SK-N-SH (cell line): ENCODE data around the gene FCMR. TPM values are rescaled to one million over a fixed set of nuclear protein-coding genes. Genes with fewer than 3 reads are reported as not detected.

ENCODE experiments used
- CTCF ChIA-PET: fragments of 300-600, 350-600 bp; formaldehyde crosslinking; extraction: SDS; loops from one replicate; lab custom pipeline; 2021; lab: Yijun Ruan, JAX
- POLR2A ChIA-PET: fragments of 350-600 bp; sonication (Branson Sonifier 250); formaldehyde crosslinking; extraction: SDS; loops from one replicate; lab custom pipeline; 2020; ENCODE audit warnings: antibody characterized with exemption, inconsistent platforms; lab: Yijun Ruan, JAX
- DNase-seq: peaks from one replicate; pipeline ENCODE4 v3.0.0; 2012
- H2AFZ ChIP-seq: fragments of 200-600 bp; sonication (generic); 2 replicates; pipeline ENCODE4 v1.8.1; 2016; ENCODE audit warnings: antibody characterized with exemption, mild to moderate bottlenecking, low read depth
- H3F3A ChIP-seq: fragments of 200-600 bp; sonication (generic); replicated peaks from 2 replicates; pipeline ENCODE3; 2016; ENCODE audit warnings: antibody characterized with exemption, mild to moderate bottlenecking; ENCODE audit not compliant: insufficient read depth
- H3K27ac ChIP-seq, 2 experiments: fragments of 200-500 bp in 1 of 2; fragments of 200-600 bp in 1 of 2; sonication (Bioruptor generic) in 1 of 2; sonication (generic), shearing (Covaris generic) in 1 of 2; 2 replicates each; pipeline versions ENCODE4 v1.5.1 to v1.6.1; 2014 to 2016; ENCODE audit warnings: low read depth in 2 of 2, inconsistent platforms in 1 of 2, low read length in 1 of 2, mild to moderate bottlenecking in 1 of 2, mixed read lengths in 1 of 2
- H3K27me3 ChIP-seq: fragments of 200-600 bp; sonication (generic), shearing (Covaris generic); 2 replicates; pipeline ENCODE4 v1.6.1; 2016; ENCODE audit warnings: mixed run types; ENCODE audit not compliant: insufficient read depth
- H3K36me3 ChIP-seq, 2 experiments: fragments of 200-500 bp in 1 of 2; fragments of 200-600 bp in 1 of 2; sonication (Bioruptor generic) in 1 of 2; sonication (generic) in 1 of 2; replicated peaks in 1 of 2; 2 replicates each; pipeline versions ENCODE3 to v1.5.1; 2014 to 2016; ENCODE audit warnings: low read length in 1 of 2, mild to moderate bottlenecking in 1 of 2; ENCODE audit not compliant: insufficient read depth in 2 of 2, control insufficient read depth in 1 of 2
- H3K4me1 ChIP-seq, 2 experiments: fragments of 200-500 bp in 1 of 2; fragments of 200-600 bp in 1 of 2; sonication (Bioruptor generic) in 1 of 2; sonication (generic), shearing (Covaris generic) in 1 of 2; 2 replicates each; pipeline versions ENCODE4 v1.5.1 to v1.6.1; 2014 to 2016; ENCODE audit warnings: low read depth in 1 of 2, low read length in 1 of 2, mixed run types in 1 of 2; ENCODE audit not compliant: insufficient read depth in 2 of 2, control insufficient read depth in 1 of 2
- H3K4me2 ChIP-seq: fragments of 200-600 bp; sonication (generic), shearing (Covaris generic); 2 replicates; pipeline ENCODE4 v1.6.1; 2017; ENCODE audit warnings: mixed run types
- H3K4me3 ChIP-seq, 2 experiments: fragments of 200-500 bp in 1 of 2; fragments of 200-600 bp in 1 of 2; sonication (Bioruptor generic) in 1 of 2; sonication (generic), shearing (Covaris generic) in 1 of 2; 2 replicates each; pipeline versions ENCODE4 v1.5.1 to v1.8.1; 2014 to 2016; ENCODE audit warnings: low read depth in 2 of 2, inconsistent platforms in 1 of 2, low read length in 1 of 2, mild to moderate bottlenecking in 1 of 2, mixed read lengths in 1 of 2, moderate library complexity in 1 of 2
- H3K79me2 ChIP-seq: fragments of 200-600 bp; sonication (generic); 2 replicates; pipeline ENCODE4 v1.8.1; 2017; ENCODE audit warnings: mild to moderate bottlenecking; ENCODE audit not compliant: insufficient read depth
- H3K9ac ChIP-seq: fragments of 200-600 bp; sonication (generic); 2 replicates; pipeline ENCODE4 v1.6.1; 2017; ENCODE audit warnings: mixed run types
- H3K9me2 ChIP-seq: fragments of 200-600 bp; sonication (generic); 2 replicates; pipeline ENCODE4 v1.6.1; 2017; ENCODE audit warnings: mixed run types
- H3K9me3 ChIP-seq: fragments of 200-600 bp; sonication (generic); 2 replicates; pipeline ENCODE4 v1.6.1; 2017; ENCODE audit warnings: mixed run types, mild to moderate bottlenecking, moderate library complexity
- H4K20me1 ChIP-seq: fragments of 200-600 bp; sonication (generic); 2 replicates; pipeline ENCODE4 v1.6.1; 2017; ENCODE audit warnings: mild to moderate bottlenecking, mixed run types; ENCODE audit not compliant: insufficient read depth
- CHD2 ChIP-seq: fragments of 150-350 bp; IDR thresholded peaks from 2 replicates; pipeline ENCODE4 v1.6.1; 2018; ENCODE audit warnings: low read length; ENCODE audit not compliant: partially characterized antibody
- EZH2phosphoT487 ChIP-seq: fragments of 200-600 bp; sonication (generic); IDR thresholded peaks from 2 replicates; pipeline ENCODE4 v1.6.1; 2017; ENCODE audit warnings: low read depth, mixed run types, mild to moderate bottlenecking, antibody characterized with exemption, moderate library complexity, borderline replicate concordance
- FOXM1 ChIP-seq: IDR thresholded peaks from 2 replicates; pipeline ENCODE4 v1.4.0; 2012; ENCODE audit warnings: low read depth, mild to moderate bottlenecking
- GATA2 ChIP-seq: sonication (generic); formaldehyde crosslinking; IDR thresholded peaks from 2 replicates; pipeline ENCODE4 v1.5.0; 2020; ENCODE audit warnings: mild to moderate bottlenecking, missing genetic modification reagents
- NFIC ChIP-seq: IDR thresholded peaks from 2 replicates; pipeline ENCODE4 v1.4.0; 2012; ENCODE audit warnings: borderline replicate concordance
- RXRA ChIP-seq: IDR thresholded peaks from 2 replicates; pipeline ENCODE4 v1.4.0; 2012; ENCODE audit warnings: low read depth, mild to moderate bottlenecking, borderline replicate concordance
- SIN3A ChIP-seq: IDR thresholded peaks from 2 replicates; pipeline ENCODE4 v1.6.1; 2012; ENCODE audit warnings: low read depth, mild to moderate bottlenecking, low read length, moderate library complexity, borderline replicate concordance
- SMC3 ChIP-seq: IDR thresholded peaks from 2 replicates; pipeline ENCODE4 v1.6.1; 2012; ENCODE audit warnings: low read depth, low read length, improper control_type of control experiment
- TAF1 ChIP-seq: IDR thresholded peaks from 2 replicates; pipeline ENCODE4 v1.6.1; 2012; ENCODE audit warnings: low read depth, mild to moderate bottlenecking, low read length, moderate library complexity, borderline replicate concordance
- WGBS: methylation state at CpG from one replicate; pipeline ENCODE4 v1.1.6; 2017; ENCODE audit warnings: low lambda C conversion rate; 5-methylcytosine and 5-hydroxymethylcytosine counted together
- polyA plus RNA-seq, 3 experiments: library from polyadenylated mRNA; depleted of rRNA; stranded (reverse); fragments of >200 nt; gene quantifications; 2 replicates each; pipeline ENCODE4 v1.2.3, GENCODE V29; 2012
- TF ChIP-seq, protein P1 (sequence below): fragments of 200-600 bp; sonication (generic); IDR thresholded peaks from 2 replicates; pipeline ENCODE4 v1.6.1; 2017; ENCODE audit warnings: antibody characterized with exemption, mild to moderate bottlenecking, moderate library complexity
- TF ChIP-seq, protein P2 (sequence below): IDR thresholded peaks from 2 replicates; pipeline ENCODE4 v1.4.0; 2012; ENCODE audit warnings: low read depth
- TF ChIP-seq, protein P3 (sequence below): IDR thresholded peaks from 2 replicates; pipeline ENCODE4 v1.4.0; 2012; ENCODE audit warnings: low read depth, borderline replicate concordance

Gene FCMR
- polyA plus RNA-seq, 1 of the 3 experiments (the other 2 are of a cell fraction): 0.15 TPM

GRCh38 chr1:206872139-206872538 lies 49.6 kb downstream of the FCMR start (continued):
- no peak for TF ChIP-seq CHD2
- TF ChIP-seq RXRA: no peak
- TF ChIP-seq, protein P1, sequence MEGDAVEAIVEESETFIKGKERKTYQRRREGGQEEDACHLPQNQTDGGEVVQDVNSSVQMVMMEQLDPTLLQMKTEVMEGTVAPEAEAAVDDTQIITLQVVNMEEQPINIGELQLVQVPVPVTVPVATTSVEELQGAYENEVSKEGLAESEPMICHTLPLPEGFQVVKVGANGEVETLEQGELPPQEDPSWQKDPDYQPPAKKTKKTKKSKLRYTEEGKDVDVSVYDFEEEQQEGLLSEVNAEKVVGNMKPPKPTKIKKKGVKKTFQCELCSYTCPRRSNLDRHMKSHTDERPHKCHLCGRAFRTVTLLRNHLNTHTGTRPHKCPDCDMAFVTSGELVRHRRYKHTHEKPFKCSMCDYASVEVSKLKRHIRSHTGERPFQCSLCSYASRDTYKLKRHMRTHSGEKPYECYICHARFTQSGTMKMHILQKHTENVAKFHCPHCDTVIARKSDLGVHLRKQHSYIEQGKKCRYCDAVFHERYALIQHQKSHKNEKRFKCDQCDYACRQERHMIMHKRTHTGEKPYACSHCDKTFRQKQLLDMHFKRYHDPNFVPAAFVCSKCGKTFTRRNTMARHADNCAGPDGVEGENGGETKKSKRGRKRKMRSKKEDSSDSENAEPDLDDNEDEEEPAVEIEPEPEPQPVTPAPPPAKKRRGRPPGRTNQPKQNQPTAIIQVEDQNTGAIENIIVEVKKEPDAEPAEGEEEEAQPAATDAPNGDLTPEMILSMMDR: no peak

GRCh38 chr1:206868264-206868663 lies 53.5 kb downstream of the FCMR start:
- H4K20me1 ChIP-seq: no peaks in the 10 kb centered on the region
- H3K9me2 ChIP-seq: no peaks in the 10 kb centered on the region
- H2AFZ ChIP-seq: no peak overlapping the region
- H3K4me3 ChIP-seq: no peak overlapping the region
- H3K79me2 ChIP-seq: no peaks in the 10 kb centered on the region
- H3K27me3 ChIP-seq: no peaks in the 10 kb centered on the region
- no peak overlapping the region for H3K9ac ChIP-seq
- no peaks in the 10 kb centered on the region for H3F3A ChIP-seq
- TF ChIP-seq SMC3 (no peak), EZH2phosphoT487 (no peak), SIN3A (no peak), FOXM1 (no peak)
- TF ChIP-seq, protein P1: no peak
- TF ChIP-seq, protein P2, sequence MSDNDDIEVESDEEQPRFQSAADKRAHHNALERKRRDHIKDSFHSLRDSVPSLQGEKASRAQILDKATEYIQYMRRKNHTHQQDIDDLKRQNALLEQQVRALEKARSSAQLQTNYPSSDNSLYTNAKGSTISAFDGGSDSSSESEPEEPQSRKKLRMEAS: no peak
- no peak overlapping the region for H3K4me2 ChIP-seq
- no peaks in the 10 kb centered on the region; a peak in 1 of 4 replicates for H3K4me1 ChIP-seq
- WGBS: 13% methylated on average over 1 of the region's 1 CpG
- POLR2A ChIA-PET: no interaction called here
- no peak overlapping the region for H3K27ac ChIP-seq
- H3K9me3 ChIP-seq: no peaks in the 10 kb centered on the region
- CTCF ChIA-PET: no interaction called here
- H3K36me3 ChIP-seq: no peaks in the 10 kb centered on the region
- DNase-seq: no peak

- no peaks in the 10 kb centered on the region for H4K20me1 ChIP-seq
- ChIA-PET POLR2A (no interaction called here), CTCF (no interaction called here)
- H3F3A ChIP-seq: no peaks in the 10 kb centered on the region
- H3K4me3 ChIP-seq: no peak overlapping the region
- no peaks in the 10 kb centered on the region for H3K27me3 ChIP-seq
- H2AFZ ChIP-seq: no peak overlapping the region
- no peak overlapping the region for H3K9ac ChIP-seq
- H3K4me2 ChIP-seq: no peak overlapping the region
- H3K79me2 ChIP-seq: no peaks in the 10 kb centered on the region
- TF ChIP-seq EZH2phosphoT487: no peak
- TF ChIP-seq, protein P2: no peak
- TF ChIP-seq, protein P3, sequence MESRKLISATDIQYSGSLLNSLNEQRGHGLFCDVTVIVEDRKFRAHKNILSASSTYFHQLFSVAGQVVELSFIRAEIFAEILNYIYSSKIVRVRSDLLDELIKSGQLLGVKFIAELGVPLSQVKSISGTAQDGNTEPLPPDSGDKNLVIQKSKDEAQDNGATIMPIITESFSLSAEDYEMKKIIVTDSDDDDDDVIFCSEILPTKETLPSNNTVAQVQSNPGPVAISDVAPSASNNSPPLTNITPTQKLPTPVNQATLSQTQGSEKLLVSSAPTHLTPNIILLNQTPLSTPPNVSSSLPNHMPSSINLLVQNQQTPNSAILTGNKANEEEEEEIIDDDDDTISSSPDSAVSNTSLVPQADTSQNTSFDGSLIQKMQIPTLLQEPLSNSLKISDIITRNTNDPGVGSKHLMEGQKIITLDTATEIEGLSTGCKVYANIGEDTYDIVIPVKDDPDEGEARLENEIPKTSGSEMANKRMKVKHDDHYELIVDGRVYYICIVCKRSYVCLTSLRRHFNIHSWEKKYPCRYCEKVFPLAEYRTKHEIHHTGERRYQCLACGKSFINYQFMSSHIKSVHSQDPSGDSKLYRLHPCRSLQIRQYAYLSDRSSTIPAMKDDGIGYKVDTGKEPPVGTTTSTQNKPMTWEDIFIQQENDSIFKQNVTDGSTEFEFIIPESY: no peak
- TF ChIP-seq GATA2 (CRISPR knock-in tag): no peak
- no peak for TF ChIP-seq TAF1
- no peak for TF ChIP-seq NFIC
- H3K9me2 ChIP-seq: no peaks in the 10 kb centered on the region
- no peaks in the 10 kb centered on the region; a peak in 1 of 4 replicates for H3K4me1 ChIP-seq
- DNase-seq: no peak
- H3K36me3 ChIP-seq: no peaks in the 10 kb centered on the region
- H3K27ac ChIP-seq: no peak overlapping the region
- no peaks in the 10 kb centered on the region for H3K9me3 ChIP-seq
These were observed 54.0 kb downstream of the FCMR start for GRCh38 chr1:206867716-206868115.
